NCI-H1436 (cell line): Measurements from ENCODE around the gene COX11.

ENCODE experiments used
- DNase-seq: peaks from one replicate; lab custom pipeline; 2025; lab: John Stamatoyannopoulos, UW

Gene COX11

GRCh38 chr17:54968262-54968987, at the start of gene COX11, which contains the start of gene STXBP4:
Gene COX11, minus strand, starts transcription at chr17:54968654. Its CDS starts 8 bp downstream, at chr17:54968646.
Gene STXBP4, plus strand, starts transcription at chr17:54968765. Its CDS starts 17,455 bp downstream, at chr17:54986220.
- DNase-seq: peak; percentile 97

GRCh38 chr17:55005520-55005919, 37.1 kb upstream of the COX11 start:
- DNase-seq: no peak

- no peak for DNase-seq
Measured at GRCh38 chr17:55004484-55004883, 36.0 kb upstream of the COX11 start.

- no peak for DNase-seq
Measured at GRCh38 chr17:55002458-55002857, 34.0 kb upstream of the COX11 start.

- no peak for DNase-seq
Measured at GRCh38 chr17:54996441-54996840, 28.0 kb upstream of the COX11 start.

GRCh38 chr17:54992797-54993639, 24.6 kb upstream of the COX11 start:
- DNase-seq: peak; percentile 74

- DNase-seq: no peak
Measured at GRCh38 chr17:54991567-54991966, 23.1 kb upstream of the COX11 start.

- no peak for DNase-seq
Measured at GRCh38 chr17:54990118-54990517, 21.7 kb upstream of the COX11 start.

- no peak for DNase-seq
Measured at GRCh38 chr17:54985476-54985875, 17.0 kb upstream of the COX11 start.

GRCh38 chr17:54983260-54983659, 14.8 kb upstream of the COX11 start:
- no peak for DNase-seq

- no peak for DNase-seq
Measured at GRCh38 chr17:54982399-54982798, 13.9 kb upstream of the COX11 start.

- no peak for DNase-seq
Measured at GRCh38 chr17:54980375-54980774, 11.9 kb upstream of the COX11 start.

GRCh38 chr17:54979657-54980056, 11.2 kb upstream of the COX11 start:
- no peak for DNase-seq

GRCh38 chr17:54977744-54978143, 9.3 kb upstream of the COX11 start:
- DNase-seq: no peak

GRCh38 chr17:54976316-54976715, 7.9 kb upstream of the COX11 start:
- no peak for DNase-seq

GRCh38 chr17:54974759-54975158, 6.3 kb upstream of the COX11 start:
- no peak for DNase-seq

GRCh38 chr17:54972406-54973138, 4.1 kb upstream of the COX11 start:
- no peak for DNase-seq

GRCh38 chr17:54971901-54972300, 3.4 kb upstream of the COX11 start:
- DNase-seq: no peak

GRCh38 chr17:54971147-54971546, 2.7 kb upstream of the COX11 start:
- DNase-seq: no peak

- DNase-seq: no peak
Measured at GRCh38 chr17:54969658-54970572, 1.5 kb upstream of the COX11 start.

- no peak for DNase-seq
Measured at GRCh38 chr17:54968988-54969332, 506 bp upstream of the COX11 start.
